GM12878 (cell line): ENCODE results near the gene HOXD12. TPM values are rescaled to one million over a fixed set of nuclear protein-coding genes. Genes with fewer than 3 reads are reported as not detected.

Experiments used
- ATAC-seq: fragments of 200-7000 bp; cut with Tn5 transposase; 3 replicates; pipeline ENCODE4 v1.9.1; 2020; ENCODE audit warnings: mild to moderate bottlenecking, moderate library complexity
- BruUV-seq: library from RNA; stranded (reverse); fragments of 400-500 nt; replicated peaks from 2 replicates; lab custom pipeline; 2021; lab: Mats Ljungman, UMichigan
- CTCF ChIA-PET: fragments of 300-600 bp; sonication (Branson Sonifier 250); formaldehyde crosslinking; extraction: SDS; loops from one replicate; lab custom pipeline; 2021; ENCODE audit warnings: inconsistent platforms; lab: Yijun Ruan, JAX
- POLR2A ChIA-PET: fragments of 350-600 bp; formaldehyde crosslinking; extraction: SDS; loops from one replicate; lab custom pipeline; 2021; ENCODE audit warnings: inconsistent platforms; lab: Charles Lee
- RAD21 ChIA-PET: fragments of 300-600 bp; sonication (Branson Sonifier 250); formaldehyde crosslinking; loops from one replicate; lab custom pipeline; 2023; ENCODE audit warnings: antibody characterized with exemption; ENCODE audit not compliant: unreplicated experiment; lab: Charles Lee
- SMC1A ChIA-PET: fragments of 300-600 bp; sonication (Branson Sonifier 250); formaldehyde crosslinking; loops from one replicate; lab custom pipeline; 2023; ENCODE audit not compliant: unreplicated experiment, uncharacterized antibody; lab: Charles Lee
- DNase-seq: peaks from one replicate; pipeline ENCODE4 v3.0.0-alpha.2; 2011; ENCODE audit warnings: low read depth, low spot score
- FAIRE-seq: peaks from 3 replicates; lab custom pipeline; 2011; peaks lifted over from hg19 to GRCh38; lab: Jason Lieb, UNC
- H2AFZ ChIP-seq: 2 replicates; pipeline ENCODE4 v1.6.0; 2011; ENCODE audit warnings: low read depth, low read length, control low read depth; ENCODE audit not compliant: control insufficient read depth
- H3K27ac ChIP-seq: 2 replicates; pipeline ENCODE4 v1.5.1; 2011; ENCODE audit warnings: control low read depth; ENCODE audit not compliant: control insufficient read depth, insufficient read depth
- H3K27me3 ChIP-seq, 2 experiments: replicated peaks in 1 of 2; 2 replicates each; pipeline versions ENCODE4 v1.6.0 to v1.6.1; 2011; ENCODE audit warnings: low read length in 1 of 2; ENCODE audit not compliant: control insufficient read depth in 2 of 2, insufficient read depth in 2 of 2
- H3K36me3 ChIP-seq, 2 experiments: 2 replicates each; pipeline ENCODE4 v1.5.1; 2011; ENCODE audit warnings: low read length in 1 of 2; ENCODE audit not compliant: control insufficient read depth in 2 of 2, insufficient read depth in 2 of 2
- H3K4me1 ChIP-seq: 2 replicates; pipeline ENCODE4 v1.6.1; 2011; ENCODE audit warnings: mild to moderate bottlenecking, low read length, moderate library complexity, mixed read lengths; ENCODE audit not compliant: control insufficient read depth, insufficient read depth
- H3K4me2 ChIP-seq: 2 replicates; pipeline ENCODE4 v1.6.0; 2011; ENCODE audit warnings: control low read depth; ENCODE audit not compliant: control insufficient read depth, insufficient read depth
- H3K4me3 ChIP-seq: fragments of 200-600 bp; sonication (generic); 2 replicates; pipeline ENCODE4 v1.5.1; 2016
- H3K79me2 ChIP-seq: 2 replicates; pipeline ENCODE4 v1.6.0; 2011; ENCODE audit warnings: low read length; ENCODE audit not compliant: control insufficient read depth, insufficient read depth
- H3K9ac ChIP-seq: 2 replicates; pipeline ENCODE4 v1.8.0; 2011; ENCODE audit warnings: low read length, control low read depth, mixed read lengths; ENCODE audit not compliant: control insufficient read depth, insufficient read depth
- H3K9me3 ChIP-seq: replicated peaks from 3 replicates; pipeline ENCODE4 v1.5.1; 2011; ENCODE audit warnings: mild to moderate bottlenecking, low read length; ENCODE audit not compliant: control insufficient read depth, insufficient read depth
- H4K20me1 ChIP-seq: 2 replicates; pipeline ENCODE4 v1.6.0; 2011; ENCODE audit not compliant: control insufficient read depth, insufficient read depth
- ATF3 ChIP-seq: IDR thresholded peaks from 2 replicates; pipeline ENCODE4 v1.6.1; 2011; ENCODE audit warnings: low read depth, mild to moderate bottlenecking, low read length, moderate library complexity, borderline replicate concordance; ENCODE audit errors: extremely low read depth
- CEBPB ChIP-seq, 2 experiments: fragments of 150-350 bp in 1 of 2; IDR thresholded peaks; 2 replicates each; pipeline ENCODE4 v1.6.1; 2012 to 2014; ENCODE audit warnings: low read depth in 2 of 2, low read length in 2 of 2, borderline replicate concordance in 1 of 2, inconsistent platforms in 1 of 2
- CHD4 ChIP-seq: fragments of 200-600 bp; sonication (generic); IDR thresholded peaks from 2 replicates; pipeline ENCODE4 v1.6.1; 2016; ENCODE audit warnings: mild to moderate bottlenecking
- CREM ChIP-seq: IDR thresholded peaks from 2 replicates; pipeline ENCODE4 v1.6.1; 2014; ENCODE audit warnings: antibody characterized with exemption, low read depth
- EED ChIP-seq: sonication (generic); IDR thresholded peaks from 2 replicates; pipeline ENCODE4 v1.6.1; 2016; ENCODE audit warnings: antibody characterized with exemption, low read depth
- FOS ChIP-seq: IDR thresholded peaks from 3 replicates; pipeline ENCODE4 v1.6.1; 2011; ENCODE audit warnings: borderline replicate concordance; ENCODE audit not compliant: insufficient read length; ENCODE audit errors: extremely low read depth
- GATAD2B ChIP-seq: fragments of 450-650 bp; conservative IDR thresholded peaks from 2 replicates; pipeline ENCODE4 v1.6.1; 2017; ENCODE audit warnings: low read depth, mild to moderate bottlenecking, moderate library complexity
- HDAC6 ChIP-seq: fragments of 200-600 bp; sonication (generic); IDR thresholded peaks from one replicate; pipeline ENCODE4 v1.8.0; 2017; ENCODE audit warnings: antibody characterized with exemption; ENCODE audit not compliant: unreplicated experiment
- KLF5 ChIP-seq: fragments of 450-650 bp; IDR thresholded peaks from 2 replicates; pipeline ENCODE4 v1.6.1; 2014; ENCODE audit warnings: mild to moderate bottlenecking; ENCODE audit not compliant: partially characterized antibody
- MEF2B ChIP-seq: fragments of 450-650 bp; IDR thresholded peaks from 2 replicates; pipeline ENCODE4 v1.6.1; 2018; ENCODE audit warnings: mild to moderate bottlenecking, moderate library complexity; ENCODE audit not compliant: partially characterized antibody, poor library complexity, severe bottlenecking
- NKRF ChIP-seq: fragments of 450-650 bp; conservative IDR thresholded peaks from 2 replicates; pipeline ENCODE4 v1.6.1; 2017; ENCODE audit warnings: mild to moderate bottlenecking, moderate library complexity
- YBX1 ChIP-seq: fragments of 450-650 bp; IDR thresholded peaks from 2 replicates; pipeline ENCODE4 v1.6.1; 2016; ENCODE audit warnings: antibody characterized with exemption
- ZBTB4 ChIP-seq: fragments of 450-650 bp; formaldehyde crosslinking; IDR thresholded peaks from 2 replicates; pipeline ENCODE4 v1.4.0; 2022; ENCODE audit warnings: mild to moderate bottlenecking, moderate library complexity
- ZNF384 ChIP-seq: IDR thresholded peaks from 2 replicates; pipeline ENCODE4 v1.6.1; 2012; ENCODE audit warnings: low read depth, mild to moderate bottlenecking, low read length, improper control_type of control experiment, borderline replicate concordance
- ZSCAN29 ChIP-seq: fragments of 450-650 bp; IDR thresholded peaks from 2 replicates; pipeline ENCODE4 v1.6.1; 2017; ENCODE audit warnings: mild to moderate bottlenecking, moderate library complexity
- WGBS: methylation state at CpG from one replicate; pipeline ENCODE4 v1.1.6; 2016; ENCODE audit warnings: low lambda C conversion rate; ENCODE audit not compliant: insufficient replicate concordance, insufficient coverage; ENCODE audit errors: missing lambda C conversion rate; 5-methylcytosine and 5-hydroxymethylcytosine counted together
- in situ Hi-C: fragments of 300-500 bp; cut with MboI; formaldehyde crosslinking; loops from 9 replicates; pipeline ENCODE4 v1.14.3; 2018; ENCODE audit warnings: mixed read lengths
- intact Hi-C: fragments of 100-400 bp; cut with micrococcal nuclease; formaldehyde crosslinking; loops from one replicate; pipeline ENCODE4 v1.14.2; 2022; ENCODE audit not compliant: unreplicated experiment
- polyA plus RNA-seq, 11 experiments: library from polyadenylated mRNA; depleted of rRNA in 4 of 11; unstranded in 6 of 11; stranded (reverse) in 5 of 11; fragments of >200 nt; fragmentation: Nextera tagmentation in 4 of 11; fragmentation: Illumina TruSeq in 1 of 11; extraction: Ambion mirVana in 4 of 11; extraction: Trizol in 1 of 11; gene quantifications; 1 replicate in 1 of 11; 2 replicates in 10 of 11; pipeline versions ENCODE4 v1.2.1 to v1.2.3, GENCODE V29; 2011 to 2016; ENCODE audit warnings: inconsistent platforms in 2 of 11, missing spikeins in 2 of 11, low read depth in 1 of 11
- total RNA-seq, 4 experiments: library from RNA; depleted of rRNA in 3 of 4; stranded (reverse); fragments of >200 nt in 3 of 4; fragmentation: Illumina TruSeq in 1 of 4; extraction: Trizol in 1 of 4; gene quantifications; 2 replicates each; pipeline versions ENCODE4 v1.2.1 to v1.2.3, GENCODE V29; 2013 to 2021

Gene HOXD12
- total and polyA plus RNA-seq, 10 of the 15 experiments (the other 5 are each of a cell fraction or from before 2014, with no cell fraction given): not detected

GRCh38 chr2:176123411-176124109, 24.0 kb downstream of the HOXD12 start:
- FAIRE-seq: no peak

More at GRCh38 chr2:176123411-176124109, 24.0 kb downstream of the HOXD12 start:
- ATAC-seq (no peak), DNase-seq (no peak)
- H3K4me1 ChIP-seq: no peaks in the 10 kb centered on the region
- ChIA-PET POLR2A (no interaction called here), SMC1A (no interaction called here), RAD21 (no interaction called here), CTCF (interaction anchor here (2.1 kb wide), 1 partner anchor 528 kb away, joined by 7 read pairs; no protein-coding TSS in a partner anchor)
- H3K9me3 ChIP-seq: peaks cover 1% of the 10 kb centered on the region; the same call in 2 of the 3 replicates
- in situ Hi-C loops (loop anchor here (10.0 kb wide), 1 partner anchor 701 kb away; no protein-coding TSS in a partner anchor), intact Hi-C loops (no loop called here)
- H3K4me3 ChIP-seq: no peak overlapping the region
- H3K4me2 ChIP-seq: no peak overlapping the region
- no peak overlapping the region for H2AFZ ChIP-seq
- TF ChIP-seq CEBPB (IDR thresholded peaks at IDR 0.05; ENCODE audit: borderline replicate concordance in 1 of 2, low read depth in 2 of 2, low read length in 2 of 2) (no peak), NKRF (no peak), ZNF384 (no peak), EED (no peak), ATF3 (no peak), CHD4 (no peak), GATAD2B (no peak), HDAC6 (no peak), KLF5 (no peak), CREM (no peak), MEF2B (no peak), FOS (no peak), YBX1 (no peak), ZSCAN29 (no peak), ZBTB4 (no peak)
- H3K36me3 ChIP-seq: no peaks in the 10 kb centered on the region
- BruUV-seq: no TSS peak
- no peak overlapping the region for H3K27ac ChIP-seq
- H3K9ac ChIP-seq: no peak overlapping the region
- 29% methylated on average over 39 of the region's 40 CpGs for WGBS
- peaks cover 8 to 29% of the 10 kb centered on the region in 2 experiments for H3K27me3 ChIP-seq
- no peaks in the 10 kb centered on the region for H3K79me2 ChIP-seq
- no peaks in the 10 kb centered on the region for H4K20me1 ChIP-seq
